GM21576 (cell line): Measurements from ENCODE around the gene CHID1.

ENCODE experiments used
- ATAC-seq: cut with Tn5 transposase; IDR thresholded peaks from one replicate; pipeline ENCODE4 v1.9.1; 2021; ENCODE audit warnings: mild to moderate bottlenecking, moderate library complexity; ENCODE audit not compliant: unreplicated experiment

CHID1 gene

DNA sequence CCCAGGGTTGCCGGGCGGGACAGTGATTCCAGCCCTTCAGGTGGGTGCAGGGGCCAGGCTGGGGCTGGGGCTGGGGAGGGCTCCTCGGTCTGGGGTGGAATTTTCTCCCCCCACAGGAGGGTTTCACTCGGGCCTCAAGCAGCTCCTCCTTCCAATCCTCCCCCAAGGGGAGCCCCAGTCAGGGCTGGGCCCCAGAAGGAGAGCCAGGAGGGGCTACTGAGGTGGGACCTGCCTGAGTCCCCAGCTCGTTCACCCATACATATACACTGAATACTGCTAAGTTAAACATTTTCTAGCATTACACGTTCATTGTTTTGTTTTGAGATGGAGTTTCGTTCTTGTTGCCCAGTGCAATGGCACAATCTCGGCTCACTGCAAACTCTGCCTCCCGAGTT, 84.4 kb downstream of the CHID1 start:
- no peak for ATAC-seq

- ATAC-seq = no peak
Observed at GRCh38 chr11:825366-826226, 85.0 kb downstream of the CHID1 start.

GRCh38 chr11:824942-825341, 85.7 kb downstream of the CHID1 start:
- no peak for ATAC-seq

- ATAC-seq = no peak
Observed at GRCh38 chr11:824292-824880, 86.2 kb downstream of the CHID1 start.

DNA sequence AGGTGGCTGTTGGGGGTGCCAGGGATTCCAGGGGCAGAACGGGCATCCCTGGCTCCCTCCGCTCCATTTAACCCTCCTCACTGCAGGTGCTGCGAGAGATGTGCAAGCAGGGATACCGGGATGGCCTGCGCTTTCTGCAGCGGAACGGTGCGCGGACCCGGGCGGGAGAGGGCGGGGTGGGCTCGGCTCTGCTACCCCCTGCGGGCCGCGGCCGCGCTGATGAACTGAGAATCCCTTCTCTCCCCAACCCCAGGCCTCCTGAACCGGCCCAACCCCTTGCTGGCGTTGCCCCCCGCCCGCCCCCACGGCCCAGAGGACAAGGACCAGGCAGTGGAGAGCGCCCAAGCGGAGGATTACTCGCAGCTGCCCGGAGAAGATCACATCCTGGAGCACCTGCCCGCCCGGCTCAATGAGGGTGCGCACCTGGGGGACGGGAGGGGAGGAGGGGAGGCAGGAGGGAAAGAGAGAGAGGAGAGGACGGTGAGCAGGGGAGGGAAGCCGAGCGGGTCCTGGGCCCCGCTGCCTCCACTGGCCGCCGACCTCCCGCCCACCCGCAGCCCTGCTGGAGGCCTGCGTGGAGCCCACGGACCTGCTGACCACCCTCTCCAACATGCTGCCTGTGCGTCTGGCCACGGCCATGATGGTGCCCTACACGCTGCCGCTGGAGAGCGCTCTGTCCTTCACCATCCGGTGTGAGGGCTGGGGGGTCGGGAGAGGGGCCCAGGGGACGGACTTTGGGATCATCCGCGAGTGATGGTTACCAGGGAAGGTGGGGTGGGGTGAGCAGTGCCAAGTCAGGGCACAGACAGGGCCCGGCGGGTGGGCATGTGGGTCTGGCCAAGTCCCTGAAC, 86.9 kb downstream of the CHID1 start:
- ATAC-seq = no peak

- no peak for ATAC-seq
Observed at GRCh38 chr11:821512-822371, 88.9 kb downstream of the CHID1 start.

GRCh38 chr11:820655-821511, 89.7 kb downstream of the CHID1 start:
- ATAC-seq = no peak

- ATAC-seq = peak; percentile 62
Observed at GRCh38 chr11:819943-820649, 90.5 kb downstream of the CHID1 start.

DNA sequence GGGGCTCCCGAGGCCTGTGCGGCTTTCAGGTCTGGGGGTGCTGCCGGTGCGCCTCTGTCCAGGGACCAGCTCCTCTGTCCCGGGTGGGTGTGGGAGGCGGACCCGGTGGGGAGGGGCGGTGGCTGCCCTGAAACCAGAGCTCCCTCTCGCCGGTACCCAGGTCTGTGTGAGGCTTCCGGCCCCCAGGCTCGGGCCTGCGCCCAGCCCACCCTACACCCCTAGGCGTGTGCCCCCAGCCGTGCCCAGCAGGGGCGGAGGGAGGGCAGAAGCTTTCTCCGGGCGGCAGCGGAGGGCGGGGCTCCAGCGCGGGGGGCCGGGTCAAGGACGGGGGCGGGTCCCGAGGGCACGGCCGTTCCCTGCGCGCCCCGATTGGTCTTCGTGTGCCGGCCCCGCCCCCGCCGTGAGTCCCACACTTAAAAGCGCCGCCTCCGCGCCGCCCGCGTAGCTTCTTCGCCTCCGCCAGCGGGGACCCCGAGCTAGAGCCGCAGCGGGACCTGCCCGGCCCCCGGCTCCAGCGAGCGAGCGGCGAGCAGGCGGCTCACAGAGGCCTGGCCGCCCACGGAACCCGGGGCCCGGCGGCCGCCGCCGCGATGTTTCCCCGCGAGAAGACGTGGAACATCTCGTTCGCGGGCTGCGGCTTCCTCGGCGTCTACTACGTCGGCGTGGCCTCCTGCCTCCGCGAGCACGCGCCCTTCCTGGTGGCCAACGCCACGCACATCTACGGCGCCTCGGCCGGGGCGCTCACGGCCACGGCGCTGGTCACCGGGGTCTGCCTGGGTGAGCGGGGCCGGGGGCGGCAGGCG, 91.3 kb downstream of the CHID1 start:
- ATAC-seq = peak; percentile 59

GRCh38 chr11:818396-819128, 92.0 kb downstream of the CHID1 start, which contains the start of gene PNPLA2:
TSS of gene PNPLA2 (plus strand) at chr11:818914. CDS start at chr11:819719, 805 bp downstream.
- no peak for ATAC-seq
